HG02852 (cell line): ENCODE results near the gene EDEM1.
"Not testable (repeated sequence)": the region's sequence is repeated elsewhere in the genome, so short reads cannot be mapped to it uniquely, and the experiment has no call there.

Source experiments
- ATAC-seq: cut with Tn5 transposase; IDR thresholded peaks from one replicate; pipeline ENCODE4 v1.9.1; 2021; ENCODE audit warnings: mild to moderate bottlenecking, moderate library complexity; ENCODE audit not compliant: unreplicated experiment

EDEM1 gene

DNA sequence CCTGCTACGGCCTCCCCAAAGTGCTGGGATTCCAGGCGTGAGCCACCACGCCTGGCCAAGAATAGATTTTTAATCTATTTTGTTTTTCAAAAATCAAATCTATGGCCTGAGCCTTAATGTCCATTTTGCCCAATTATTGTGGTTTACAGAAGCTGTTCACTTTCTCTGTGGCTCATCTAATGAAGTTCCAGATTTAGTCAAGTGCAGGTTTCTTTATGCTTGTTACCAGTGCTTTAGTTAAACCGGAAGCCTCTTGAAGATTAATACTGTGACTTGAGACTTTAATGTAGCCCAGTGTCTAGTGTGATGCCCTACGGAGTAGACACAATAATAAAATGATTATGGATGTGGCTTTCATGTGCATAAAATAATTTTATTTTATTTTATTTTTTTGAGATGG is 16.5 kb upstream of the EDEM1 start:
- no peak for ATAC-seq

GRCh38 chr3:5172018-5172417 is 15.5 kb upstream of the EDEM1 start:
- no peak for ATAC-seq

DNA sequence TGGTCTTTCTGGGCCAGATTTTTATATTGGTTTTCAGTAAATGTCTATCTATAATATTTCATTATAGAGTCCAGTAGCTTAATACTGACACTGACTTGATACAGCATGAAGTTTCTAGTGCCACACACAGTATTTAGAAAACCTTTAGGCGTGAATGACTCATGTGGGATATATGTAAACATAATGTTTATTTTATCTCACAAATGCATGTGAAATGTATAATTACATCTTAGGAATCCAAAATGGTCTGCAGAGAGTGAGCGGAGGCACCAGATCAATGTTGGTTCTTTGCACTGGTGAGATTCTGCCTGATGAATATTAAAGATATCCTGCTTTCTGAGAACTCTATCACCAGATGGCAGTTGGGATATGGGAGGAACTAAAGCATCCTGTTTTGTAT is 8.5 kb upstream of the EDEM1 start:
- not testable (repeated sequence) for ATAC-seq

DNA sequence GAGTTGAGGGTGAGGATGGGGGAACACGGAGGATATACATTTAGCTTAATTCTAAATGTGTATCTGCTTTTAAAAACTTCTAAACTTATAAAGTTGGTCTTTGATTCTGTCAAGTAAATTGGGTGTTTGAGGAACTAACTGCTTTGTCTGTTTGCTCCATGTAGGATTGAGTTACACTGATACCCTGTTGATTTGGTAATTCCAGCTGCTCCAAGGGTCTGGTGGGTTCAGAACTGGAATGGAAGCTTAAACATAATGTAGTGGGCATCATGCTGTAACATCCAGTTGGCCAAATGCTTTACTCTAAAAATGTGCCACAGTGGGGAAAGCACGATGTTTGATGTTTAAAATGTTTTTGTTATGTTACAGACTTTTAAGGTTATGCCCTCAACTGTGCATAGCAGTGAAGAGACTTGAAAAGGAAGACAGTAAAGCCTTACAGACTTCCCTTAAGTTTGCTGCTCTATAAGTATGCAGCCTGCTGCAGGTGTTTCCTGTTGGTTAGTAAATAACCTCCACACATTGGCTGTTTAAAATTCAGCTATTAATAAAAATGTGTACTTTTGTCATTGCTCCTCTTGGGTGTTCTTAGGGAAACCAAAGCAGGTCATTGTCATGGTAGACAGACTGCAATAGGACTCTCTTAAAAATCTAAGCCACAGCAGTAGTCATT is 5.9 kb upstream of the EDEM1 start:
- peak; percentile 77 for ATAC-seq

DNA sequence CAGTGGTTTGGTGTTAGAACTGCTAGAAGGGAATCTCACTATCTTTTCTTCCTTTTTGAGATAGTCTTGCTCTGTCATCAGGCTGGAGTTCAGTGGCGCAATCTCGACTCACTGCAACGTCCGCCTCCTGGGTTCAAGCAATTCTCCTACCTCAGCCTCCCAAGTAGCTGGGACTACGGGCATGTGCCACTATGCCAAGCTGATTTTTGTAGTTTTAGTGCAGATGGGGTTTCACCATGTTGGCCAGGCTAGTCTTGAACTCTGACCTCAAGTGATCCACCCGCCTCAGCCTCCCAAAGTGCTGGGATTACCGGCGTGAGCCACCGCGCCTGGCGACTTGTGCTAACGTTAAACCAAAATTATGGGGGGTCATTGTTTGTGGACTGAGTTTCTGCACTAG is 3.8 kb upstream of the EDEM1 start:
- not testable (repeated sequence) for ATAC-seq

- no peak for ATAC-seq
Observed at GRCh38 chr3:5184499-5184898, 3.0 kb upstream of the EDEM1 start.

DNA sequence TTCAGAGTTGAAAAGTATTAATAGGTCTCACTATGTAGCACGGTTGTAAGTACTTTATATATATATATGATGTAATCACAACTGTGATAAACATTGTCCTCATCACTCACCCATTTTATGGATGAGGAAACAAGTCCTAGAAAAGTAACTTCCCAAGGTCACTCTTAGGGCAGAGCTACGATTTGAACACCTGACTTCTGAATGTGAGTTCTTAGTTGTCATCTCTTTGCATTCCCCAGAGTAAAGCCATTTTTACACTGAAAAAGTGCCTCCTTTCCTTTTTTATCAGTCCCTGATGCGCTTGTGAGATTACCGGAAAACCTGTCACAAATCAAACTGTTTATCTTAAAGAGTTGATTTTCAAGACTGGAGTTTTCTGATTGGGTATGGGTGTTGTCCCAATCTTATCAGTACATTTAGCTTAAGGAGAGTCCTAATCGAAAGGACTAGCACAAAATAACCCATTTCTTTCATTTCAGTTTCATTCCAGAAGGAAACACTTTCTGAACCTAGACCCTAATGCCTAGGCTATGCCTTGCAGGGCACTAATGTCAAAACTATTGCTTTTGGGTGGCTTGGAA is 2.3 kb upstream of the EDEM1 start:
- no peak for ATAC-seq

DNA sequence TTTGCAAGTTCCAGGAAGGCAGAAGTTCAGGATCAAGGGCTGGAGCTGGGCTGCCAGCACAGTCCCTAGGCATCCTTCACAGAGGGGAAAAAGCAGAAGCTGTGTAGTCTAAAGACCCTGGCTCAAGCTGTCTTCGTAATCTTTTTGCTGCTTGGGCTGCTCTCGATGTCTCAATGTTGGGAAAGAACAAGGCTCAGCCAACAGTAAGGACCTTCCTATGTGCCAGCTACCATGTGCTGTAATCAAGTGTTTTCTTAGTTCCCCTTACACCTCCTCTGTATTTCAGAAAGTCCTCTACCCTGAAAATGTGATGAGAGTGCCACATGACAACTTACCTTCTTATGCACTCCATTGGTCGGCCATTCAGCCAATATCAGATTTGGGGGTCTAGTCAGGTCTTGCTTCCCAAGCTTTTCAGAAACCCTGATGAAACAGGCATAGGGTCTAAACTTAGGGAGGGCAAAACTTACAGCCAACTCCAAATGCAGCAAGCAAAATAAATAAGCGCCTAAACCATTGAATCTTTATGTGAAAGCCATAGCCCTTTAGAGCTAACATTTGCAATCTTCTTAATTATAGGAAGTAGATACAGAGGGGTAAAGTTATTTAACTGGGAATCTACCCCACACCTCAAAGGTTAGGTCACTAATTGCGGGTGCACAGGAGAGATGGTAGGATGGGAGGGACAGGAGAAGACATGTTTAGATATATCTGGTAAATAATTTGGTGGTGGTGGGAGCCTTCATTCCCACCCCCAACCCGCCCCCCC is 1.2 kb upstream of the EDEM1 start:
- no peak for ATAC-seq

- ATAC-seq = no peak
Observed at GRCh38 chr3:5186858-5187155, 700 bp upstream of the EDEM1 start.

DNA sequence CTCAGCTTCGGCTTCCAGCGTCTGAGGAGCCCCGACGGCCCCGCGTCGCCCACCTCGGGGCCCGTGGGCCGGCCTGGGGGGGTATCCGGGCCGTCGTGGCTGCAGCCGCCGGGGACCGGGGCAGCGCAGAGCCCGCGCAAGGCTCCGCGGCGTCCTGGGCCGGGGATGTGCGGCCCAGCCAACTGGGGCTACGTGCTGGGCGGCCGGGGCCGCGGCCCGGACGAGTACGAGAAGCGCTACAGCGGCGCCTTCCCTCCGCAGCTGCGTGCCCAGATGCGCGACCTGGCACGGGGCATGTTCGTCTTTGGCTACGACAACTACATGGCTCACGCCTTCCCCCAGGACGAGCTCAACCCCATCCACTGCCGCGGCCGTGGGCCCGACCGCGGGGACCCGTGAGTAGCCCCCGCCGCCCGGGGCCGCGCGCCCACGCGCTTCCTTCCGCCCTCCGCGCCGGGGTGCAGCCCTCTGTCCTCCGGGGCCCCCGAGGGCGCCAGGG is 462 bp downstream of the EDEM1 start:
- ATAC-seq = peak; percentile 20

- ATAC-seq = no peak
Observed at GRCh38 chr3:5188419-5189221, 1.1 kb downstream of the EDEM1 start.

DNA sequence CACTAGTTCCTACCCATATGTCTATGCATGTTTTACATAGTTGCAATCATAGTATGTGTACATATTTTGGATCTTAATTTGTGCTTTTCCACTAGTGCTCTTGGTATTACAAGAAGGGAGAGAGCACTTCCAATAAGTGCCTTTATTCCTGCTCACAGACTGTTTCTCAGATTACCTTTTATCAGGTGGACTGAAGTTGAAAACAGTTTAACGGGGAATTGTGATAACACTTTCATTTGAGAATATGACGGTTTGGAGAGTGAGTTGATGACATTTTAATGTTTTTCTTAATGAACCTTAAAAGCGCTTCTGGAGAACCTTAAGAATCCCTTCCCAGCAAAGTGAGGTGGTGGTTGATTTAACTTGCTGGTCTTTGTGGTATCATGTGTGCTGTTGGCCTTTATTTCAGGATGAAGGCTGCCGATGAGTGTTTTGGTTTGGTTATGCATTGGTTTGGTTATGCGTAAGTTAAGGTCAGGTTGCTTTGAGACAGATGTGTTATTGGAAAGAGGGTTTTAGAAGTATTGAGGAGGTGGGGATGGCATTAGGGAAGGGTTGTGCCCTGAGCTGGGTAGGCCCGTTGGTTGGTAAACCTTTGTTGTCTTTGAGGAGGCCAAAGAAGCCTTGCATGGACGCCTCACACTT is 2.8 kb downstream of the EDEM1 start:
- no peak for ATAC-seq

DNA sequence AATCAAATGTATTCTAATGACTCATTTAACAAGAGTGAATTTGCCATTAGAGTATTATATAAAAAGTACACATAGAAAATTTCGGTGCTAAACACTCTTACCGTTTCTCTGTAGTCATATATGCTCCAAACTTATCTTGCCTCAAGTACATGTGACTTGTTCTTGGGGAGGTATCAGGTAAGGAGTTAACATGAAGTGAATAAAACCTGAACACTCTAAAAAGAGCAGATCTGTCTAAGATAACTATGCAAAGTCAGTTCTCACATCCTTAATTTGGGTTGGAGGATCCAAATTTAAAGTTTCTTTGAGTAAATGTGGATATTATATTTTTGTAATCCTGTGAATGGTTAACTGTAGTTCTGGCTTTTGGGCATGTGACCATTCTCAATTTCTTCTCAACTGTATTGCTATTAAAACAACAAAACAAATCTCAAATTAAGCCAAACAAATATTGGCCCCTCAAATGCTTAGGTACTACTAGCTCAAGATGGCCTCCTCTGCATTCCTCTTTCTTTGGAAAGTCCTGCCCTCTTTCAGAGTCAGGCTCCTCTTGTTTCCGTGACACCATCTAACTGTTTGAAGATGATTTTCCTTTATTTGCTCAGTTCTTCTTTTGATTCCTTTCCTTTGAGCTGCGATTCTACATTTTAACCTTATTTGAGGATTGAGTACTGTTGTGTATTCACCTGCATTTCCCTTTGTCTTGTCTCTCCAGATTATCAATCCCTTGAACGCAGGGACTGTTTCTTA is 4.2 kb downstream of the EDEM1 start:
- no peak for ATAC-seq

DNA sequence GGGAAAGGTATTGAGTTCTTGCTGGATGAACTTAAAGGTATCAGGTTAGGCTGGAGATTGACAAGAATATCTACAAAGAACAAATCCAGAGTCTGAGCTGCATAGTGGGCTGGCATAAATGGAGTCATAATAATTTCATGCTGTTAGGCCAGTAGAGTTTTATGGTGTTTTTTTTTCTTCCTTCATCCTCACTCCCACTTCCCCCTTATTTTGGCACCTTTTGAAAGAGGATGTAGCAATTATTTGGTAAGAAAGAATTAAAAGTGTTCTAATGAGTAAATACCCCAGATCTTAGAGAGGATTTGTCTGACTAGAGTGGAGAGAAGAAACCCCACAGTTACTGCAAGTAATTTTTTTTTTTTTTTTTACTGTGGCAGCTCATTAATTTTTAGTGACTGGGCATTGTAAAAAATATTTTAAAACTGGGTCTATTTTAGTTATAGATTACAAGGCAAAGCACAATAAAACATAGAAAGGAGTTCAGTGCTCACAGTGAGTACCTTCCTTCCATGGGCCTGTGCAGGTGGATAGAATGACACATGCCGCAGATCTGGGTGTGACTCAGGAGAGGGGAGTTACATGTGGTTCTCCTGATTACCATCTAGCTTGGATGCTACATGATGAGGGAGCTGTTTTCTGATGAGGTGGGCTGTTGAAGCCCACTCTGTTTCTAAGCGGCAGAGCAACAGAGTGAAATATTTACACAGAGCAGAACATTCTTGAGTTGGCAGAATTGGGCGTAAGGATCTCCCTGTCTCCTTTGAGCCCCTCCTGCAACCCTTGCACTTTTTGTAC is 5.3 kb downstream of the EDEM1 start:
- ATAC-seq = no peak

- ATAC-seq = no peak
Observed at GRCh38 chr3:5194341-5194740, 6.8 kb downstream of the EDEM1 start.

- peak; percentile 38 for ATAC-seq
Observed at GRCh38 chr3:5194801-5195509, 7.4 kb downstream of the EDEM1 start.

GRCh38 chr3:5195605-5196004 is 8.1 kb downstream of the EDEM1 start:
- ATAC-seq = no peak

DNA sequence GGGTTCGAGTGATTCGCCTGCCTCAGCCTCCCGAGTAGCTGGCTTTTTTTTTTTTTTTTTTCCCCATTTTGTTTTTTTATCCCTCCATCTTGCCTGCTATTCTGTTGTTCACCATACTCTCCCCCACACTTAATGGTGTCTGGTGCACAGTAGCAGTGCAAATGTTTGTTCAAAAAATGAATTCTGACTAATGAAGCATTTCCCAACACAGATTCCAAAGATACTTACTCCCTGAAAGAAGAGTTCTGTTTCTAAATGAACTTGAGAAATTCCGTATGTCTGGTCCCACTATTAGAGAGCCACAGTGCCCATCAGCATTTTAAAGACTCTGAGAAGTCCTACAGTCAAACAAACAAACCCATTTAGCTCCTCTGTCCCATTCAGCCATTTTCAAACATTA is 9.5 kb downstream of the EDEM1 start:
- ATAC-seq = no peak
